ENCODE data around the gene NCOR2. TPM values are rescaled to one million over a fixed set of nuclear protein-coding genes. Genes with fewer than 3 reads are reported as not detected.
A peak's percentile ranks its signal among the peaks of the same experiment; 100 is the strongest.

The NCOR2 gene
- total and polyA plus RNA-seq, 7 donors: 44.1 to 164 (median 134) TPM

- Histone ChIP-seq H3K27ac (no peak overlapping the region), H3K27me3 (ENCODE audit: insufficient read depth in 3 of 3, low read length in 2 of 3) (no peaks in the 10 kb centered on the region), H3K36me3 (ENCODE audit: insufficient read depth in 1 of 2, low read depth in 1 of 2) (no peaks in the 10 kb centered on the region), H3K4me3 (no peak overlapping the region), H3K9me3 (peaks cover 6% of the 10 kb centered on the region), H3K4me1 (peaks cover 12% of the 10 kb centered on the region)
- DNase-seq (no peak), ATAC-seq (no peak)
- intact Hi-C loops (cut with DNase I): loop anchor here in 1 of 2 donors (5.0 kb wide), 1 partner anchor 70 kb away; no protein-coding TSS in a partner anchor
- 66 to 74% (median 74%) methylated on average over 6 of the region's 6 CpGs for whole genome bisulfite sequencing, 3 donors
- TF ChIP-seq, protein P1, sequence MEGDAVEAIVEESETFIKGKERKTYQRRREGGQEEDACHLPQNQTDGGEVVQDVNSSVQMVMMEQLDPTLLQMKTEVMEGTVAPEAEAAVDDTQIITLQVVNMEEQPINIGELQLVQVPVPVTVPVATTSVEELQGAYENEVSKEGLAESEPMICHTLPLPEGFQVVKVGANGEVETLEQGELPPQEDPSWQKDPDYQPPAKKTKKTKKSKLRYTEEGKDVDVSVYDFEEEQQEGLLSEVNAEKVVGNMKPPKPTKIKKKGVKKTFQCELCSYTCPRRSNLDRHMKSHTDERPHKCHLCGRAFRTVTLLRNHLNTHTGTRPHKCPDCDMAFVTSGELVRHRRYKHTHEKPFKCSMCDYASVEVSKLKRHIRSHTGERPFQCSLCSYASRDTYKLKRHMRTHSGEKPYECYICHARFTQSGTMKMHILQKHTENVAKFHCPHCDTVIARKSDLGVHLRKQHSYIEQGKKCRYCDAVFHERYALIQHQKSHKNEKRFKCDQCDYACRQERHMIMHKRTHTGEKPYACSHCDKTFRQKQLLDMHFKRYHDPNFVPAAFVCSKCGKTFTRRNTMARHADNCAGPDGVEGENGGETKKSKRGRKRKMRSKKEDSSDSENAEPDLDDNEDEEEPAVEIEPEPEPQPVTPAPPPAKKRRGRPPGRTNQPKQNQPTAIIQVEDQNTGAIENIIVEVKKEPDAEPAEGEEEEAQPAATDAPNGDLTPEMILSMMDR (IDR thresholded peaks at IDR 0.05): no peak
Measured at GRCh38 chr12:124592050-124592449, 24.6 kb upstream of the NCOR2 start.

GRCh38 chr12:124590447-124590846, 23.0 kb upstream of the NCOR2 start:
- H3K27me3 ChIP-seq (ENCODE audit: insufficient read depth in 3 of 3, low read length in 2 of 3): no peaks in the 10 kb centered on the region
- WGBS, 3 donors: 90 to 98% (median 96%) methylated on average over 6 of the region's 6 CpGs

GRCh38 chr12:124588751-124589267, 21.4 kb upstream of the NCOR2 start:
- WGBS, 3 donors: 17 to 25% (median 21%) methylated on average over 9 of the region's 9 CpGs
- no peaks in the 10 kb centered on the region for H3K36me3 ChIP-seq (ENCODE audit: insufficient read depth in 1 of 2, low read depth in 1 of 2)
- H3K4me1 ChIP-seq: peaks cover 14% of the 10 kb centered on the region
- TF ChIP-seq, protein P1 (IDR thresholded peaks at IDR 0.05): no peak
- intact Hi-C loops (cut with DNase I): loop anchor here in 1 of 2 donors (5.0 kb wide), 1 partner anchor 33 kb away; no protein-coding TSS in a partner anchor
- peak in 1 of 2 donors; percentile 58 for DNase-seq
- peak overlapping the region; percentile 73 for H3K27ac ChIP-seq
- H3K4me3 ChIP-seq: no peak overlapping the region
- ATAC-seq: peak; percentile 71 to 88 (median 79)
- peaks cover 6% of the 10 kb centered on the region for H3K9me3 ChIP-seq
- no peaks in the 10 kb centered on the region for H3K27me3 ChIP-seq (ENCODE audit: insufficient read depth in 3 of 3, low read length in 2 of 3)

More at GRCh38 chr12:124590447-124590846, 23.0 kb upstream of the NCOR2 start:
- peaks cover 6% of the 10 kb centered on the region for H3K9me3 ChIP-seq
- H3K4me3 ChIP-seq: no peak overlapping the region
- H3K4me1 ChIP-seq: peaks cover 14% of the 10 kb centered on the region
- TF ChIP-seq, protein P1 (IDR thresholded peaks at IDR 0.05): no peak
- H3K36me3 ChIP-seq (ENCODE audit: insufficient read depth in 1 of 2, low read depth in 1 of 2): no peaks in the 10 kb centered on the region
- no peak for DNase-seq
- H3K27ac ChIP-seq: no peak overlapping the region
- ATAC-seq: no peak
- intact Hi-C loops (cut with DNase I): loop anchor here in 1 of 2 donors (5.0 kb wide), 1 partner anchor 72 kb away; no protein-coding TSS in a partner anchor

GRCh38 chr12:124588018-124588634, 20.7 kb upstream of the NCOR2 start:
- Histone ChIP-seq H3K27ac (peak overlapping the region; percentile 73), H3K4me3 (no peak overlapping the region), H3K27me3 (ENCODE audit: insufficient read depth in 3 of 3, low read length in 2 of 3) (no peaks in the 10 kb centered on the region), H3K36me3 (ENCODE audit: insufficient read depth in 1 of 2, low read depth in 1 of 2) (no peaks in the 10 kb centered on the region), H3K4me1 (peaks cover 14% of the 10 kb centered on the region), H3K9me3 (peaks cover 6% of the 10 kb centered on the region)
- ATAC-seq (no peak), DNase-seq (no peak)
- TF ChIP-seq, protein P1 (IDR thresholded peaks at IDR 0.05): no peak
- intact Hi-C loops (cut with DNase I): loop anchor here in 1 of 2 donors (5.0 kb wide), 1 partner anchor 34 kb away; no protein-coding TSS in a partner anchor
- 77 to 86% (median 84%) methylated on average over 4 of the region's 4 CpGs for WGBS, 3 donors
